NCI-H82 (cell line): ENCODE data around the gene PAPOLB.

Experiments used
- DNase-seq: peaks from one replicate; lab custom pipeline; 2025; lab: John Stamatoyannopoulos, UW

Gene PAPOLB

GRCh38 chr7:4824120-4824775 is 37.6 kb downstream of the PAPOLB start:
- DNase-seq = no peak

GRCh38 chr7:4823441-4824119 is 38.2 kb downstream of the PAPOLB start:
- DNase-seq = no peak

GRCh38 chr7:4822677-4823076 is 39.2 kb downstream of the PAPOLB start:
- no peak for DNase-seq

- no peak for DNase-seq
Observed at GRCh38 chr7:4820967-4821471, 40.8 kb downstream of the PAPOLB start.

GRCh38 chr7:4820405-4820966 is 41.3 kb downstream of the PAPOLB start:
- DNase-seq = no peak

- DNase-seq = no peak
Observed at GRCh38 chr7:4819560-4820404, 42.0 kb downstream of the PAPOLB start.

GRCh38 chr7:4818000-4818794 is 43.6 kb downstream of the PAPOLB start:
- no peak for DNase-seq

GRCh38 chr7:4817178-4817901 is 44.5 kb downstream of the PAPOLB start:
- no peak for DNase-seq

GRCh38 chr7:4816419-4817080 is 45.3 kb downstream of the PAPOLB start:
- no peak for DNase-seq

GRCh38 chr7:4815609-4816418 is 46.0 kb downstream of the PAPOLB start:
- DNase-seq = no peak

- DNase-seq = no peak
Observed at GRCh38 chr7:4815121-4815520, 46.7 kb downstream of the PAPOLB start.

- no peak for DNase-seq
Observed at GRCh38 chr7:4814433-4814832, 47.4 kb downstream of the PAPOLB start.

GRCh38 chr7:4809666-4810065 is 52.2 kb downstream of the PAPOLB start:
- DNase-seq = no peak

- no peak for DNase-seq
Observed at GRCh38 chr7:4809091-4809591, 52.7 kb downstream of the PAPOLB start.

GRCh38 chr7:4808565-4808964 is 53.3 kb downstream of the PAPOLB start:
- DNase-seq = no peak

- no peak for DNase-seq
Observed at GRCh38 chr7:4808026-4808425, 53.8 kb downstream of the PAPOLB start.
